Fibroblast of the aortic adventitia (primary cell): ENCODE measurements around the gene DMRTB1. TPM values are rescaled to one million over a fixed set of nuclear protein-coding genes. Genes with fewer than 3 reads are reported as not detected.

ENCODE experiments used
- DNase-seq: peaks from one replicate; pipeline ENCODE4 v3.0.0-alpha.2; 2010; ENCODE audit warnings: low read depth
- H3K4me3 ChIP-seq: 2 replicates; pipeline ENCODE4 v1.5.1; 2011; ENCODE audit warnings: low read depth, mild to moderate bottlenecking, control low read depth, low read length, moderate library complexity
- CTCF ChIP-seq: IDR thresholded peaks from 2 replicates; pipeline ENCODE4 v1.5.1; 2011; ENCODE audit warnings: mild to moderate bottlenecking, low read length, control low read depth, inconsistent platforms; ENCODE audit not compliant: insufficient read depth
- total RNA-seq: library from RNA; depleted of rRNA; stranded (reverse); fragments of >200 nt; gene quantifications from 2 replicates; pipeline ENCODE4 v1.2.3, GENCODE V29; 2012; ENCODE audit warnings: low replicate concordance

The DMRTB1 gene
- total RNA-seq, 1 donor, result not detected

GRCh38 chr1:53512807-53513755 is 53.9 kb downstream of the DMRTB1 start:
- no peak overlapping the region for H3K4me3 ChIP-seq
- no peak for TF ChIP-seq CTCF
- DNase-seq, result no peak

GRCh38 chr1:53513846-53514245 is 54.6 kb downstream of the DMRTB1 start:
- TF ChIP-seq CTCF, result no peak
- no peak for DNase-seq

GRCh38 chr1:53514436-53514835 is 55.2 kb downstream of the DMRTB1 start:
- no peak overlapping the region for H3K4me3 ChIP-seq
- DNase-seq, result no peak
- no peak for TF ChIP-seq CTCF

More at GRCh38 chr1:53513846-53514245, 54.6 kb downstream of the DMRTB1 start:
- no peak overlapping the region for H3K4me3 ChIP-seq

- TF ChIP-seq CTCF, result no peak
- DNase-seq, result no peak
- H3K4me3 ChIP-seq, result no peak overlapping the region
These were observed 57.0 kb downstream of the DMRTB1 start for GRCh38 chr1:53516181-53516580.

Other genes with a start within 250 kb of the DMRTB1 start
- gene CZIB, start 238.8 kb upstream of the DMRTB1 start, total RNA-seq, result 49.9 and 66.6 TPM in 2 replicates
- gene MAGOH, start 220.9 kb upstream of the DMRTB1 start, total RNA-seq, result 3.8 and 24.2 TPM in 2 replicates
- gene LRP8, start 131.3 kb upstream of the DMRTB1 start, total RNA-seq, result 8.6 and 13.6 TPM in 2 replicates